Neural cell (in vitro differentiated cells): Measurements from ENCODE around the gene SEBOX.

ENCODE experiments used
- CTCF ChIP-seq: fragments of 450-650 bp; IDR thresholded peaks from 2 replicates; pipeline ENCODE4 v1.5.1; 2014; ENCODE audit warnings: antibody characterized with exemption, mild to moderate bottlenecking, moderate library complexity; ENCODE audit not compliant: poor library complexity, severe bottlenecking
- EP300 ChIP-seq: fragments of 450-650 bp; conservative IDR thresholded peaks from 2 replicates; pipeline ENCODE4 v1.6.1; 2014; ENCODE audit warnings: antibody characterized with exemption, mild to moderate bottlenecking, moderate library complexity; ENCODE audit not compliant: poor library complexity, severe bottlenecking
- EZH2 ChIP-seq: fragments of 200-600, 300-800 bp; shearing (Covaris generic), sonication (generic); IDR thresholded peaks from 2 replicates; pipeline ENCODE4 v1.6.1; 2014; ENCODE audit warnings: antibody characterized with exemption, low read length, borderline replicate concordance, mild to moderate bottlenecking; ENCODE audit not compliant: insufficient read depth, poor library complexity, severe bottlenecking
- POLR2AphosphoS5 ChIP-seq: IDR thresholded peaks from 2 replicates; pipeline ENCODE4 v1.6.1; 2012
- RAD21 ChIP-seq: fragments of 450-650 bp; conservative IDR thresholded peaks from 2 replicates; pipeline ENCODE4 v1.6.1; 2014; ENCODE audit warnings: antibody characterized with exemption, mild to moderate bottlenecking, moderate library complexity
- SMC3 ChIP-seq: fragments of 450-650 bp; conservative IDR thresholded peaks from 2 replicates; pipeline ENCODE4 v1.6.1; 2014; ENCODE audit warnings: antibody characterized with exemption, mild to moderate bottlenecking, moderate library complexity; ENCODE audit not compliant: poor library complexity
- TAF1 ChIP-seq: IDR thresholded peaks from 2 replicates; pipeline ENCODE4 v1.6.1; 2012; ENCODE audit warnings: low read depth
- TF ChIP-seq, protein P1 (sequence below): IDR thresholded peaks from 2 replicates; pipeline ENCODE4 v1.6.1; 2012; ENCODE audit warnings: borderline replicate concordance

GRCh38 chr17:28397275-28397674 lies 32.3 kb upstream of the SEBOX start:
- TF ChIP-seq TAF1 (no peak), CTCF (no peak), EZH2 (no peak), SMC3 (no peak), RAD21 (no peak), POLR2AphosphoS5 (no peak), EP300 (no peak)
- TF ChIP-seq, protein P1, sequence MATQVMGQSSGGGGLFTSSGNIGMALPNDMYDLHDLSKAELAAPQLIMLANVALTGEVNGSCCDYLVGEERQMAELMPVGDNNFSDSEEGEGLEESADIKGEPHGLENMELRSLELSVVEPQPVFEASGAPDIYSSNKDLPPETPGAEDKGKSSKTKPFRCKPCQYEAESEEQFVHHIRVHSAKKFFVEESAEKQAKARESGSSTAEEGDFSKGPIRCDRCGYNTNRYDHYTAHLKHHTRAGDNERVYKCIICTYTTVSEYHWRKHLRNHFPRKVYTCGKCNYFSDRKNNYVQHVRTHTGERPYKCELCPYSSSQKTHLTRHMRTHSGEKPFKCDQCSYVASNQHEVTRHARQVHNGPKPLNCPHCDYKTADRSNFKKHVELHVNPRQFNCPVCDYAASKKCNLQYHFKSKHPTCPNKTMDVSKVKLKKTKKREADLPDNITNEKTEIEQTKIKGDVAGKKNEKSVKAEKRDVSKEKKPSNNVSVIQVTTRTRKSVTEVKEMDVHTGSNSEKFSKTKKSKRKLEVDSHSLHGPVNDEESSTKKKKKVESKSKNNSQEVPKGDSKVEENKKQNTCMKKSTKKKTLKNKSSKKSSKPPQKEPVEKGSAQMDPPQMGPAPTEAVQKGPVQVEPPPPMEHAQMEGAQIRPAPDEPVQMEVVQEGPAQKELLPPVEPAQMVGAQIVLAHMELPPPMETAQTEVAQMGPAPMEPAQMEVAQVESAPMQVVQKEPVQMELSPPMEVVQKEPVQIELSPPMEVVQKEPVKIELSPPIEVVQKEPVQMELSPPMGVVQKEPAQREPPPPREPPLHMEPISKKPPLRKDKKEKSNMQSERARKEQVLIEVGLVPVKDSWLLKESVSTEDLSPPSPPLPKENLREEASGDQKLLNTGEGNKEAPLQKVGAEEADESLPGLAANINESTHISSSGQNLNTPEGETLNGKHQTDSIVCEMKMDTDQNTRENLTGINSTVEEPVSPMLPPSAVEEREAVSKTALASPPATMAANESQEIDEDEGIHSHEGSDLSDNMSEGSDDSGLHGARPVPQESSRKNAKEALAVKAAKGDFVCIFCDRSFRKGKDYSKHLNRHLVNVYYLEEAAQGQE, result no peak
